Effector CD8-positive, alpha-beta T cell (primary cell): ENCODE measurements around the gene ADA.
"Not testable (repeated sequence)": the region's sequence is repeated elsewhere in the genome, so short reads cannot be mapped to it uniquely, and the experiment has no call there.

Experiments used
- DNase-seq: peaks from one replicate; lab custom pipeline; 2025; lab: John Stamatoyannopoulos, UW

Gene ADA

DNA sequence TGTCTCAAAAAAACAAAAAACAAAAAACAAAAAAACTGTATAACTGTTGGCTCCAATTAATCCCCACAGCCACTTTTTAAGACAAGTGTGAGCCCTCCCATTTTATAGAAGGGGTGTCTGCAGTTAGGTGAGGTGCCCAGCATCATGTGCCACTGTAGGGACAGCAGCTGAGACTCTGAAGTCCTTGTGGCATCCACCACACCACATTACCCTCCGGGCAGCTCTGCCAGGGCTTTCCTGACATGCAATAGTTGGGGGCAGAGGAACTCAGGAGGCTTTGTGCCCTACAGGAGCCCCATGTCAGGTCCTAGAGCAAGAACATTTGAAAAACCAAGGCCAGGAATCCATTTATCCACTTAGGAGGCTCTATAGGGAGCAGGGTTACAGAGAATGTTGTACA is 51.8 kb downstream of the ADA start:
- no peak for DNase-seq

DNA sequence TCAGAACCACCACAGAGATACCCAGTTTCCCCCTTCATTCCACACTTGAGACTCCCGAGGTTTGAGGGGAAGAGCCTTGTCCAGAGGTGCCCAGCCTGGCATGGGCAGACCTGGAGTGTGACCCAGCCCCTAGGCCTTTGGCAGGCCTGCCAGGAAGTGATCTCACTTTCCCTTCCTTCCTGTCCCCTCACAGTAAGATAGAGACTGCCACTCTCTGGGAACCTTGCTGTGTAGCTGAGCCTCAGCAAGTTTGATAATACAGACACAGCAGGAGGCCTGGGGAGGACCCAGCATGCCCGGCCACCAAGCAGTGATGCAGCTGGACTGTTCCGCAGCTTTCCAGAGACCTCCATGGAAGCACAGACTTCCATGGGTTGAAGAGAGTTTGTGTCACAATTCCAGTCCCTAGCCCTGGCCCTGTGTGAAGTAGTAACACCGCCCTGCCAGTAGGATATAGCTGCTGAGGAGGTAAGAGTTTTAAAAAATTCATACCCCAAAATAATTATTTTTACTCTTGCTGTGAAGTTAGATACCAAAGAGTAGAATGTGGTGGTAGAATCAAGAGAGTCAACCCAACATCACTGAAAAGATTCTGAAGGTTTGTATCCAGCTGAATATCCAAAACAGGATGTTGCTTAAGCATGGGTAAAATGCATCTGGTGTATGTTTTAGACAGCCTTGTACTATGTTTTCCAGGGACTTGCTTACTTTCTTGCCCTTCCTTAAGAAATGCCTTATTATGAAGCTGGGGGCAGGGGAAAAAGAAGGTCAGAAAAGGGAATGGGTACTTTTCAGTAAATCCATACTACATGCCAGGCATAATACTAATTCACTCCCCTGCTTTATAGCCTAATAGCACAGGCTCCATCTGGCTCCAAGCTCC is 52.8 kb downstream of the ADA start:
- no peak for DNase-seq

DNA sequence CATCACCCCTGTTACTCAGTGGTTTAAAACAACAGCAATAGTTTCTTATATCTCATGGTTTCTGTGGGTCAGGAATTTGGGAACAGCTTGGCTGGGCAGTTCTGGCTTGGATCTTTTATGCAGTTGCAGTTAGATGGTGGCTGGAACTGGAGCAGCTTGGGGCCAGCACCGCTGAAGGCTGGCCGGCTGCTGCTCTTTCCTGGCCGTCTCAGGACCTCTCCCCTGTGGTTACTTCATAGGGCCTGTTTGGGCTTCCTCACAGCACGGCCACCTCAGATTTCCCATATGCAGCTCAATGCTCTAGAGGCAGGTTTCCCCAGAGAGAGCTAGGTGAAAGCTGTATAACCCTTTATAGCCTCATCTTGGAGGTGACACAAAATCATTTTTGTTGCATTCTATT is 53.6 kb downstream of the ADA start:
- no peak for DNase-seq

DNA sequence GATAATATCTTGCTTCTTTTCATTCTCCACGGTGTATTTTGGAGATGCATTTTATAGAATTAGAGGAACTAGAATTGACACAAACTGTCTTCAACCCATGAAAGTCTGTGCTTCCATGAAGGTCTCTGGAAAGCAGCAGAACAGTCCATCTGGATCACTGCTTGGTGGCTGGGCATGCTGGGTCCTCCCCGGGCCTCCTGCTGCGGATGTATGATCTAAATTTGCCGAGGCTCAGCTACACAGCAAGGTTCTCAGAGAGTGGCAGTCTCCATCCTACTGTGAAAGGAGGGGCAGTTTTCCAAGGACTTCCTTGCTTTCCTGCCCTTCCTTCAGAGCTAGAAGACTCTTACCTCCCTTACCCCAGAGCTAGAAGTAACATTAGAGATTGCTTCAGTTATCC is 54.0 kb downstream of the ADA start:
- no peak for DNase-seq

DNA sequence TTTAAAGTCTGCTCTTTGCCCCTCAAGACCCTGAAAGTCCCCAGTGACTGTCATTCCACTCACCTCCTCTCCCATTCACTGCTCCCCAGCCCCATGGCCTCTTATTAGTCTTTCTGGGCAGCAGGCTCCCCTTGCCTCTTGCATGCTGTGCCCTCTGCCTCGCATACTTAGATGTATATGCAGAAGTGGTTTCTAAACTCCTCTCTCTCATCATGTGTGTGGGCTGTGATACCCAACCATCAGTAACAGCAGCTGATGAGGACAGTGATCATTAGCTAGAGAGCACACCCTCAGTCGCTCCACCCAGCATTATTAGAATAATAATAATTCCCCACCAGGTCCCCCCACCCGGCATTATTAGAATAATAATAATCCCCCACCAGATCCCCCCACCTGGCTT is 54.6 kb downstream of the ADA start:
- DNase-seq: no peak

DNA sequence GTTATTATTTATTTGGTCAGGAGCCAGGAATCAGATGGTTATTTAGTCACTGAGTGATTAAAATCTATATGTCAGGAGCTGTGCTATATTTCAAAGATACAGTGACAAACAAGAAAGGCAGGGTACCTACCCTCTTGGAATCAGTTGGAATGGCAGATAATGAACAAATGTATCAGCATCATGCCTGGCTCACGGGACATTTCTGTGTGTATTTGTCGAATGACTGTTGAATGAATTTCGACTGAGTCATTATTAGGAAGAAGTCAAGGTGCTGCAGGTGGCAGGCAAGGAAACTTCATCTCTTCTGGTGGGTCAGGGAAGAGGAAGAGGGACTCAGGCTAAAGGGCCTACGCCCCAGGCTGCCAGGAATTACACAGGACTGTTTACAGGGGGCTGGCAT is 55.5 kb downstream of the ADA start:
- no peak for DNase-seq

DNA sequence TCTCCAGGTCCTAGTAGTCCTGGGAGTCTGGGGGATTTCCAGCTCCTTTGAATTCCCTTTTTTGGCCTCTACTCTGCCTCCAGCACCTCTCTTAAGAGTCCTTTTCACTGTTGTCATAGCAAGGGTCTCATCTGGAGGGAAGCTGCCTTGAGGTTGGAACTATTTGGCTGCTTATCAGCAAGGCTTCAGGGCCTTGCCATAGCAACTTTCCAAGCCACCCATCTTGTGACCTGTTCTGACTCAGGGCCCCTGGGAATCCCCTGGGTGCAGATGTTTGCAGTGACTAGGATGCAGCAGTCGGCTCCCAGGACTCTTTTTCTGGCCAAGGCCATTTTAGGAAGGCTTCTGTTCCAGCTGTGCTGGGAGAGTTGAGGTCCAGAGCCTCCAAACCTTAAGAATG is 56.8 kb downstream of the ADA start:
- DNase-seq: no peak

DNA sequence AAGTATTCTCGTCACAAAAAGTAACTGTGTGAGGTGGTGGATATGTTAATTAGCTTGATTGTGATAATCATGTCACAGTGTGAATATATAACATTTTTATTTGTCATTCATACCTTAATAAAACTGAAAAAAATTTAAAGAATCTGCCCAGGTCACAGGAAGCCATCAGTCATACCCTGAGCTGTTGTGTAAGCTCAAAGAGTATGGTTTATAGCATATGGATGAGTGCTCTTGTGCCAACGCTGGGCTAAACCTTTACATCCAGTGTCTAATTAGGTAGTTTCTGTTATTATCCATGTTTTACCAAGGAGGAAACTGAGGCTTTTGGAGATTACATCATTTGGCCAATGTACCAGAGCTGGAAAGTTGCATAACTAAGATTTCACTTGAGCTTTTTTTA is 57.7 kb downstream of the ADA start:
- DNase-seq: no peak

DNA sequence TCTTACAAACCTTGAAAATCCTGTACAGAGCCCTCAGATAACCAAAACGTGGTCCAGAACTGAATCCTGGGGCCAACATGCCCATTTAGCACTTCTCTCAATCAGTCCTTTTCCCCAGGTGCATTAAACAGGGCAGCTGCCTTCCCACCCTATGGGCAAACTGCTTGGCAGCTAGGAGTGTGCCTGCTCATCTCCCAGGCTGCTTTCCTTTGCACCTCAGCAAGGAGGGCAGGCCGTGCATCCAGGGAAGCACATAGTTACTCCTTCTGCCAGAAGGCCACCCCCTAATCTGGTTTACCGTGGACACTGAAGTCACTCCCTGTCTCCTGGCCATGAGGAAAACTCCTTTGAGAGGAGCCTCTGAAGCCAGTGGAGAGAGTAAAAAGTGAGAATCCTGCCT is 59.1 kb downstream of the ADA start:
- no peak for DNase-seq

DNA sequence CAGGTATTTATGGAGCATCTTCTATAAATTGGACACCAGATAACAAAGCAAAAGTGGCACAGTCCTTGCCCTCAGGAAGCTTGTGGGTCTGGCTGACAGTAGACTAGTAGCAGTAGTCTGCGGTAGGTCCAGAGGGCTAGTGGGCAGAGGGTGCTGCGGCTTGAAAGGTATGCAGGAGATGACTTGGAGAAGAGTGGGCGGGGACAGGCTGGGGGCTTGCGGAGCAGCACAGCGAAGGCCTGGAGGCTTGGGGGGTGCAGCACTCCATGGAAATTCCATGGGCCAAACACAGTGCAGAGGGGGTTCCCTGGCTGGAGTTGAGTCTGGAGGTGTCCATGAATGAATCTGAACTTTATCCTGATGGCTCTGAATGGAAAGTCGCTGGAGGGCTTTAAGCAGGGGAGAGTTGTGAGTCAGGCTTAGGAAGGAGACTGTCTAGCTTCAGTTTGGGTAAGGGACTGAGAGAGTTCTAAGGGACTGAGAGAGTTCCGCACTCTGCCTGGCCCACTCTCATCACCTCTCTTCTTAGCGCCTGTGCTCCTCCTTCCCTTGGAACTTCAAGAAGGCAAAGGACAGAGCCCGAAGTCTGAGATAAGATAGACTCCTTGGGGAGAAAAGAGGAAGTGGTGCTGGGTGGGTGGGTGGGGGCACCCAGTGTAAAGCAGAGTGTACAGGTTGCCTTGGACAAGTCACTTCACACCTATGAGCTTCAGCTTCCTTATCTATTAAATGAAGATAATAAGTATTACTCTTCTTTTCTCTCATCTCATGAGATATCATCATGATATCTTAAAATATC is 60.3 kb downstream of the ADA start:
- DNase-seq: no peak

DNA sequence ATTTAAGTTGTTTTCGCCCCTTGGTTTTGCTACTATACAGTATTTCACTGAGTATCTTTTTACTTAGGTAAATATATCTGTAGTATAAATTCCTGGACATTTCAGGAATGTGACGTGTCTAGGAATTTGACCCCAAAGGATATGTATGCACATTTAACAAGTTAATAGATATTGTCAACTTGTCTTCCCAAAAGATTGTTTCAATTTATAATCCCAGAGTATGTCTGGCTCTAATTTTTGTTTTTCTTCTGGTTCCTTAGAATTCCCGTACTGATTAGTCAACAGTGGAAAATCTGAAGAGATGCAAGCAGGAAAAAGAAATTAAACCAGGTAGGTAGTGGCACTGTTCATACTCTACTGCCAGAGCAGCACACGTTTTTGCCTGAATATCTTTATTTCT is 62.0 kb downstream of the ADA start:
- no peak for DNase-seq

DNA sequence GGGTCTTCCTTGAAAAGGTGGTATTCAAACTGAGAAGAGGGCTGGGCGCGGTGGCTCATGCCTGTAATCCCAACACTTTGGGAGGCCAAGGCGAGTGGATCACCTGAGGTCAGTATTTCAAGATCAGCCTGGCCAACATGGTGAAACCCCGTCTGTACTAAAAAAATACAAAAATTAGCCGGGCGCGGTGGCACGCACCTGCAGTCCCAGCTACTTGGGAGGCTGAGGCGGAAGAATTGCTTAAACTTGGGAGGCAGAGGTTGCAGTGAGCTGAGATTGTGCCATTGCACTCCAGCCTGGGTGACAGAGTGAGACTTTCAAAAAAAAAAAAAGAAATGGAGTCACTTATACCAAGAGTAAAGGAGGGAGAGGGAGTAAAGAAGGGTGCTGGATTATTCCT is 63.2 kb downstream of the ADA start:
- not testable (repeated sequence) for DNase-seq

DNA sequence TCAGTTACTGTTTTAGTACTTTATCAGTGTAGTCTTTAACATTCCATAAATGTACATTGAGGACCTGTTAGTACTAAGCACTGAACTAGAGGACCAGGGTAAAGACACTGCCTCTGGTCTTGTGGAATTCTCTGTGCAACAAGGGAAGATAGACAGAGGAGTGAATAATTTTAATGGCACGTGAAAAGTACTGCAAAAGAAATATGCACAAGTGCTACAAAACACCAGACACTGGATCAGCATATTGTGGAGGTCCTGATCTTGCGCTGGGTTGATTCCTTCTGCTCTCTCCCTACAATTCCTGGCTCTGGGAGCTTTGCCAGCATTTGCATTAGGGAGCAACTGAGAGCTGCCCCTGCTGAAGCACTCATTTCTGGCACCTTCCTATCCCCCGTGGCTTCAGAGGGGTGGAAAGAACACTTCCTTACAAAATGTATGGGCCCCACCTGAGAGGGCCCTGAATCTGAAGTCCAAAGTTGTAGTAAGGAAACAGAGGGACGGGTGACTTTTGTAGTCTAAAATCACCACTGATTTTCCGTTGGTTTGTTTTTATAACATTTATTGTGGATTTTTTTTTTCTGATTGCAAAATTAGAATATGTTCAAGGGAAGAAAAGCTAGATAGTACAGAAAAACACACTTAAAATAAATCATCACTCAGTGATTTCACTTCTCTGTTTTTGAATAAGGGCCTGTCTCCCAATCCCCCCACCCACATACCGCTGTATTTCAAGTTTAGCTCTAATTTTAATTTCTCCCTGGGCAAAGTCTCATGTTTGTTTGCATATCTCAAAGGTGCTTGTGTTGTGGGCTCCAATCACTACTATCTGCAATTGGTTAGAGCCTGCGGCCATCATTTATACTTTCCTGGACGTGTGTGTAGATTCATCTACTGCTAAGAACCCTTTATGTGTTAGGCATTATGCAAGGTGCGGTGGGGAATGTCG is 64.2 kb downstream of the ADA start:
- DNase-seq: no peak

DNA sequence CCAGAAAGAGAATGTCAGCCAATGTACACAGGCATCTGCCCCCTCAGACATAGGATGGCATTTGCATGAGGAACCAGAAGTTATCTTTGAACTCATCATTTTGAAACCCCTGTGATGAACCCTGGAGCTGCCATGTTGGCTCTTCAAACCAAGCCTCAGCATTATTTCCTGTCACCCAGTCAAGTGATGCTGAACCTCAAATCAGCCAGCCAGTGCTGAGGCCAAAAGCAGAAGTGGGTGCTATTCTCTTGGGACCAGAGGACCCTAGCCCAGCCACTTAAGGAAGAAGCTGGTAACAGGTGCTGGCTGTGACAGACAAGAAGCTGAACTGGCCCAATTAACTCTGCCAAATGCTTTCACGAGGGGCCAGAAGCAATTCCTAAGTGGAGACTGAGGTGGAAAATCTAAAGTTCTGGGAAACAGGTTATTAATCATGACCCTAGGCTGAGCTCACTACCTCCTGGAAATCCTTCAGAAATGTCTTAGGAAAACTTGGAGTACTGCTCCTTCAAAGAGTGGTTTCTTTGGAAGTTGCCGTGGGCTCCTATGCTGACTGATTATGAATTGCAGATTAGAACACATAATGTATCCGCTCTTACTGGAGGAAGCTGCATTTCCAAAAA is 65.1 kb downstream of the ADA start:
- no peak for DNase-seq

DNA sequence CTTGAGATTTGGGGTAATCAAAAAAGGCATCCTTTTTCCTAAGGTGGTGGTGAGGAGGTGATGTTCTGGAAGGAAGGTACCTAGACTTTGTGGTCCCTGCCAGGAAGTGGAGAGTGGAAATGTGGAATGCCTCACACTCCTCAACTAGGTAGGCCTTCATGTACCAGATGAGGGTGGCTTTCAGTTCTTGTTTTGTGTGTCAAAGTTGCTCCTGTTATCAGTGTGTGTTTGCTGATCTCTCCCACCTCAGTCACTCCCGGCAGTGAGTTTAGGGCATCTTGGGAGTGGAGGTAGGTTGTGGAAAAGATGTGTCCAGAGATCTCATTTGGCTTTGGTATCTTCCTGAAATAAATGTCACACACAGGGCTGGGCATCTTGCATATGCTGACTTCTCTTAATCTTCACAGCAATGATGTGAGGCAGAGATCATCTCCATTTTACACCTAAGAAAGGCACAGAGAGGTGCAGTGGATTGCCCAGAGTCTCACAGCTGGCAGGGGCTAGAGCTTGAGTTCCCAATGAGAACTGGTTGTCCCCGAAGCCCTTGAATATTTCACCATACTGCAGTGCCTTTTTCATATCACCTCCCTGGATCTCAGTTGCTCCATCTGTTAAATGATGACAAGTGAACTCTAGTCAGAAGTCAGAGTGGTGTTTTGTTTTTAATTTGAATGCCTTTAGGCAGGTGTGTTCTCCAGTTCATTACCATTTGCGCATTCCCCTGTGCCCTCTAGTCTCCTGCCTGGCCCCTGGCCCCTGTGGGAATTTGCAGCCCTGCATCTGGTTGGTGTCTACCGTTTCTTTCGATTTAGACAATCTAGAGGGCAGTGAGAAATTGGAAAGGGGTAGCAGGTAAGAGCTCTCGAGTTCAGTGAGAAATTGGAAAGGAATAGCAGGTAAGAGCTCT is 66.2 kb downstream of the ADA start:
- no peak for DNase-seq

DNA sequence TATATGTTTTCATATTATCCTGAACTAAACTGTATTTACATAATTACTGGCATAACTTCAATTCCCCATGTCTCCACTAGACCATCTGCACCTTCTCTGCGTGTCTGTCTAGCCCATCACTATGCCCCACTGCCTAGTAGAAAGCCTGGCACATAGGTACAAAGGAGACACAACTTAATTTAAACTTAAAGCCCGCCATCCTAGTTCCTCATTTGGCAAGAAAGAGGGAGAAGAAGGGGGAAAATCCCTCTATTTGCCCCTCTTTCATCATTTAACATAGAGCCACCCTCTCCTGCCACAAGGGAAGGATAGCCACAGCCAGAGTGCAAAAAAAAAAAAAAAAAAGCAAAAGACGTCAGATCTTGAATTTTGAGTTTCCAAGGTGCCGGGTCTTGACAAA is 67.3 kb downstream of the ADA start:
- DNase-seq: no peak

DNA sequence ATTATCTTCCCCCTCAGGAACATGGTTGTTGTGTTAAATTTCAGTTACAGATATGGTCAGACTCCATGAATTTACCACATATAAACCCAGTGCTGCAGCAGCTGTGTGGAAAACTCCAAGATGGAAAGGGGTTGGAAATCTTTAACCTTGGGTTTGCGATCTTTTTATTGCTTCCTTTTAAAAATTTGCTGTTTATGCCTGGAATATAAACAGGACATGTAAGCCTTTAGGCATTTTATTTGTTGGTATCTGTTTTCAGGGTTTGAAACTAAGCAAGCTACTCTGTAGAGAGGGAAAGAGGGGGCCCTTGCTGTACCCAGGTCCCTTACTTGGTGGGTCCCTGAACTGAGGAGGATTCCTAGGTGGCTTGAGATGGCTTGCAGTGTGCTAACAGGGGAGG is 68.3 kb downstream of the ADA start:
- no peak for DNase-seq

DNA sequence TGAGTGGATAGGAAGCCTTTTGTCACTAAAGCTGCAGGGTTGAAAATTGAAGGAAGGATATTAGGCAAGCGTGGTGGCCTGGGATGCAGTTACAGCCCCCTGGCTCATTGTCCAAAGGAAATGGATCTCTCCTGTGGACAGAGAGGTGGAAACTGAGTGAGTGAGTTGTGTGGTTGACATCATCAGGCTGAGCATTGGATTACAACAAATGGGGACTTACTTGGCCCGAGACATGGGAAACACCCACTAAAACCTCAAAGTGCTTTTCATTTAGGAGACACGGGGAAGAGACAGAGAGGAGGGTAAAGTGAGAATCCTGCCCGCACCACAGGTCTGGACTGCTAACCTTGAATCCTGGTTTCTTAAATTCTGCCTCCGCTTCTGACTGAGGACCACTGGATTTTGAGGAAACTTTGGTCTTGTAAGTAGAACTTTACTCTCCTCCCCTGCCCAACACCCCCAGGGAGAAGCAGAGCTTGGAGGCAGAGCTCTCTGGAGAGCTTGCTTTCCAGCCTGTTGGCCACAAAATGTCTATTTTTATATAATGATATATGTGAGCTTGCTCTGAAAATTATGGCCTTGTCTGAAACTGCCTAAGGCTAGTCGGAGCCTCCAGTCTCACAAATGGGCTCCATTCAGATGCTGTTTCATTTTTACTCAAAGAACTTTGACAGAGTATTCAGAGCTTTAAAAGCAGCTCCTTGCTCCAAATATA is 69.0 kb downstream of the ADA start, which contains the start of gene PKIG:
TSS of gene PKIG (plus strand) at position 269 of the 715 bp plus-strand sequence. CDS start 31,978 bp downstream, outside the sequence.
- DNase-seq: no peak

DNA sequence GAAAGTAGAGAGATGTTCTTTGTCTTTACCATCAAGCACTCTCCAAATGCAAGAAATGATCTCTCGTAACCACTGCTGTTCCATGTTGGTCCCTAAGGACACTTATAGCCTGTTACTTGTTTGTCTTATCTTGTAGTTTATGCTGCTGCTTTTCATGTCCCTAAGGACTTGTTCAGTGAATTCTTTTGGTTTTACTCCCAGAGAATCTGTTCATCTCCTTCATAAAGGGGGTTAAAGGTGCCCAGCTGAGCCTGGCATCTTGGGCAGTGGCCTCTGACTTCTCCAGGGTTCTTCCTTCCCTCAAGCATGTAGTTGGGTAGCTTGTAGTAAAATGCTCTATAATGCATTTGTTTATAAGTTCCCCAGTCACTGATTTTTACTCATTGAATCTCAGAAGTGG is 70.0 kb downstream of the ADA start:
- DNase-seq: no peak
